NT2/D1 (cell line): ENCODE results near the gene PRDM7.

ENCODE experiments used
- DNase-seq: peaks from one replicate; pipeline ENCODE4 v3.0.0-alpha.2; 2011; ENCODE audit warnings: low read depth, low spot score
- H3K27me3 ChIP-seq: 2 replicates; pipeline ENCODE4 v1.6.0; 2011; ENCODE audit warnings: mild to moderate bottlenecking; ENCODE audit not compliant: insufficient read length, insufficient read depth
- H3K36me3 ChIP-seq: 2 replicates; pipeline ENCODE4 v1.6.1; 2011; ENCODE audit warnings: mild to moderate bottlenecking, low read length, mixed read lengths; ENCODE audit not compliant: insufficient read depth, insufficient read length
- H3K4me1 ChIP-seq: 2 replicates; pipeline ENCODE4 v1.5.1; 2011; ENCODE audit not compliant: insufficient read depth, insufficient read length
- H3K4me3 ChIP-seq: 2 replicates; pipeline ENCODE4 v1.5.1; 2011; ENCODE audit warnings: low read depth; ENCODE audit not compliant: insufficient read length
- H3K9ac ChIP-seq: 2 replicates; pipeline ENCODE4 v1.6.0; 2011; ENCODE audit warnings: low read depth; ENCODE audit not compliant: insufficient read length
- H3K9me3 ChIP-seq: 2 replicates; pipeline ENCODE4 v1.5.1; 2011; ENCODE audit warnings: mild to moderate bottlenecking, low read length; ENCODE audit not compliant: insufficient read depth
- SUZ12 ChIP-seq: IDR thresholded peaks from 2 replicates; pipeline ENCODE4 v1.6.1; 2011; ENCODE audit not compliant: insufficient read length, insufficient read depth; ENCODE audit errors: extremely low read depth
- YY1 ChIP-seq: IDR thresholded peaks from 2 replicates; pipeline ENCODE4 v1.6.1; 2011; ENCODE audit not compliant: insufficient read length, insufficient read depth
- ZNF274 ChIP-seq: IDR thresholded peaks from 2 replicates; pipeline ENCODE4 v1.6.1; 2011; ENCODE audit warnings: mild to moderate bottlenecking, low read depth, low read length

Gene PRDM7

DNA sequence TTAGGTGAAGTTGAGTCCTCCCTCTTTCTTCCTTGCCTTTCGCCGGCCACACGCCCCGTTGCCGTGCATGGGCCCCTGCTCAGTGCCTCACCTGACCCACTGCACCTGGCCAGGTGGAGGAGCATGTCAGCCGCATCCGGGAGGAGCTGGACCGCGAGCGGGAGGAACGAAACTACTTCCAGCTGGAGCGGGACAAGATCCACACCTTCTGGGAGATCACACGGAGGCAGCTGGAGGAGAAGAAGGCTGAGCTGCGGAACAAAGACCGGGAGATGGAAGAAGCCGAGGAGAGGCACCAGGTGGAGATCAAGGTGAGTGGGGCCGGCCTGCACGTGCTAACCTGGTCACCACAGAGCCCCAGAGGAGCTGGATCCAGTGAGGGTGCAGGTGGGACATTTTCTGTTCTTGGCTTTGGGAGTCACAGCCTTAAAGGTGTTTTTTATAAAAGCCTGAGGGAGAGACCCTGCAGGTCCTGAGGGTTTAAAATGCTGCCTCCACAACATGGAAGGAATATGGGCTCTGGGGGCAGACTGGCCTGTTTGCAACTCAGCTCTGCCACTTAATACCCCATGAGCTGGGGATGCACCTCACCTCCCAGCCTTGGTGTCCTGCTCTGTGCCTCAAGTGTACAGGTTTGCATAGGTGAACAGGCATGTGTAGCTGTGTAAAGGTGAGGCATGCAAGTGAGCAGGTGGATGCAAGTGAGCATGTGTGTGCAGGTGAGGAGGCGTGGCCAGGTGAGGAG, 45.8 kb downstream of the PRDM7 start:
- H3K27me3 ChIP-seq: no peaks in the 10 kb centered on the region
- peaks cover 12% of the 10 kb centered on the region for H3K4me1 ChIP-seq
- no peak overlapping the region for H3K9ac ChIP-seq
- no peak for DNase-seq
- H3K9me3 ChIP-seq: no peaks in the 10 kb centered on the region
- no peak overlapping the region for H3K4me3 ChIP-seq
- TF ChIP-seq ZNF274: no peak
- no peak for TF ChIP-seq SUZ12
- no peak for TF ChIP-seq YY1
- peaks cover 61% of the 10 kb centered on the region for H3K36me3 ChIP-seq

DNA sequence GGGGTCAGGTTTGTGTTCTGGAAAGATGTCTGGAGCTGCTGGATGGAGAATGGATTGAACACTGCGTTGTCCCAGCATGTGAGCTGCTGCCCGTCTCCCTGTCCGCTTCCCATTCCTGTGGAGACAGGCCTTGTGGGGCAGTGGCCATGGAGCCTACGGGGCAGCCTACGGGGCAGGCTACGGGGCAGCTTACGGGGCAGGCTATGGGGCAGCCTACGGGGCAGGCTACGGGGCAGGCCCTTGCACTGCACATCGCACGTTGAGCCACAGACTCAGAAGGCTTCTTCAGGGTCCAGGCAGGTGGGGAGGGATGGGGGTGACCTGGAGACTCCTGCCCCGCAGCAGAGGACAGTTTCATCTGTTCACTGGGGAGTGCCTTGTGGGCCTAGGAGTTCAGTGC, 48.1 kb downstream of the PRDM7 start:
- H3K4me1 ChIP-seq: peaks cover 5% of the 10 kb centered on the region
- H3K4me3 ChIP-seq: no peak overlapping the region
- H3K9me3 ChIP-seq: no peaks in the 10 kb centered on the region
- no peaks in the 10 kb centered on the region for H3K27me3 ChIP-seq
- DNase-seq: no peak
- no peak overlapping the region for H3K9ac ChIP-seq
- peaks cover 45% of the 10 kb centered on the region for H3K36me3 ChIP-seq
- TF ChIP-seq ZNF274 (no peak), SUZ12 (no peak), YY1 (no peak)

DNA sequence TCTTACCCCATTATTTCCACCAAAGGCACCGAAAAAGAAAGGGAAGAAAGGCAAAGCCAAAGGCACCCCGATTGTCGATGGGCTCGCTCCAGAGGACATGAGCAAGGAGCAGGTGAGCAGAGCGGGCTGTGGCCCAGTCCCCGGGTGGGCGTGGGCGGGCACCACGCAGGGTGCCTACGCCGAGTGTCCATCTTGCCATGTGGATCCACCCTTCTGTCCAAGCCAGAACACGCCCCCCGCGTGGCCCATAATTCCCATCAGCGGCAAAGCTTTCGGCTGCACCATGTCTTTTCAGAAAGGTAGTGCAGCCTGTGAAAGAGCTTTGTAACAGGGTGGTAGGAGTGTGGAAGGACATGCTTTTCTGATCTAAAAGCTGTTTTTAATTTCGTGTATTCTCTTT, 49.5 kb downstream of the PRDM7 start:
- Histone ChIP-seq H3K4me3 (no peak overlapping the region), H3K4me1 (peaks cover 10% of the 10 kb centered on the region), H3K27me3 (no peaks in the 10 kb centered on the region), H3K36me3 (peaks cover 32% of the 10 kb centered on the region), H3K9ac (no peak overlapping the region), H3K9me3 (no peaks in the 10 kb centered on the region)
- DNase-seq: no peak
- TF ChIP-seq ZNF274: no peak
- TF ChIP-seq YY1: no peak
- TF ChIP-seq SUZ12: no peak

DNA sequence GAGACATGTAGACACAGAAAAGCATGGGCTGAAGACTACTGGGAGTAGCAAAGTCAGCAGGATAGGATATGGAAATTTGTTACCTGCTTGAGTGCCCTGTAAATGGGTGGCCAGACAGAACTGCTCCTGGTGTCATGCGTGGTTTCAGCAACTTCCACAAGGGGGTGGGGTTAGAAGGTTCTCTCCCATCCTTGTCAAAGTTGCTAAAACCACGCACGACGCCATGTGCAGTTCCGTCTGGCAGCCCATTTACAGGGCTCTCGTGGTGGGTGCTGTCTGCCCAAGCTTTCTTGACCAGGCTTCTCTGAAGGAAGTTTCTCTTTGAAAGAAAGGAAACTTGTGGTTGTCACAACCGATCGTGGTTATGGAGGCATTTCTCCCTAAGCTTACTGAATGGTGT, 51.0 kb downstream of the PRDM7 start:
- TF ChIP-seq SUZ12 (no peak), YY1 (no peak), ZNF274 (no peak)
- H3K4me1 ChIP-seq: peaks cover 10% of the 10 kb centered on the region
- H3K36me3 ChIP-seq: peaks cover 17% of the 10 kb centered on the region
- H3K27me3 ChIP-seq: no peaks in the 10 kb centered on the region
- no peaks in the 10 kb centered on the region for H3K9me3 ChIP-seq
- no peak for DNase-seq
- no peak overlapping the region for H3K4me3 ChIP-seq
- H3K9ac ChIP-seq: no peak overlapping the region

DNA sequence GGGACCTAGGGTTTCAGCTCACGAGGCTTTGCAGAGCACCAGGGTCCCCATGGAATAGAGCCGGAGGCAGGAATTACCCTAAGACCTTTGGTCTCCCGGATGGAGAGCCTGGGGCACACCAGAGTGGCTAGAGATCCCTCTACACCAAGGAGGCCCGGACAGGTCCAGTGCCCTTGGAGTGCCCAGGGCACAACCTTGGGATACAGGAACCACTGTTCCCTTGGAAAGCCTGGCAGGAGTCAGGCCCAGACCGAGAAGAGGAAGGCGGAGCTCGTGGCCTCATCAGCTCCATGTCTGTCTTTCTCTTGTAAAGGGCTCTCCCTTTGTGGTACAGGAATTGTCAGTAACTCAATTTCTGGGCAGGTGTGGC, 54.1 kb downstream of the PRDM7 start:
- Histone ChIP-seq H3K36me3 (peaks cover 2% of the 10 kb centered on the region), H3K4me3 (peak overlapping the region; percentile 82), H3K4me1 (peaks cover 5% of the 10 kb centered on the region), H3K9ac (peak overlapping the region; percentile 93), H3K9me3 (no peaks in the 10 kb centered on the region), H3K27me3 (peaks cover 5% of the 10 kb centered on the region)
- no peak for TF ChIP-seq SUZ12
- TF ChIP-seq YY1: no peak
- TF ChIP-seq ZNF274: no peak
- no peak for DNase-seq

DNA sequence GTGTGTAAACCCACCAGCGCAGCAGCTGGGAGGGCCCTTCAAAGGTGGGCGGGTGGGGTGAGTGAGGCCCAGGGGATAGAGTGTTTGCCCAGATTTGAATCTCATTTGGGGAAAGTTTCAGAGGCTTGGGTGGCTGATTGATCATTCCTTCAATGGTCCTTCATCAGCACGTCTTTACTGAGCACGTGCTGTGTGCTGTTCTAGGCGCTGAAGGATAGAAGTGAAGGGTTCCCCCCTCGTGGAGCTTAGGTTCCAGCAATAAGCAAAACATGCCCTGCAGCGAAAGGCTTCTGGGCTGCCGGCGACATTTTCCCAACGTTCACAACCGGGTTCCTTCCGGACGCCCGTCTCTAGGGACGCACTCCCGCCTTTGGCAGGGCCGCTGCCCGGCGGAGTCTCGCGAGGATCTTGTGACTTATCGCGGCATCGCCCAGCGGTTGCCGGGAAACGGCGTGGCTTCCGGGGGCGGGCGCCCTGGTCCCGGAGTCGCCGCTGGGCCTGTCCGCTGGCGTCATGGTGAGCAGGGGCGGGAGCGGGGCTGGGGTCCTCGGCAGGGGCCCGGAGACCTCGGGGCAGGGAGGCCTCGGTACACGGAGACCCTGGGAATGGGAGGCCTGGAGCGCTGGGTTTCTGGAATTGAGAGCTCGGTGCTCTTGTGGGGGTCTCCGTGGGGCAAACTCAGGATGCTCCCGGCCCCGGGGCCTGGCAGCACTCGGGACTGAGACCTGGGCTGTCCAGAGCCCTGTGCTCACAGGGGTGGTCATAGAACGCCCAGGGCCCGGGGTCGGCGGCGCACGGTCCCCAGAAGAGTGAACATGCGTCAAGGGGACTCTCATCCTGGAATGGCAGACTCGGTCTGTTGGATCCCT, 54.7 kb downstream of the PRDM7 start:
- H3K4me1 ChIP-seq: peaks cover 10% of the 10 kb centered on the region

DNA sequence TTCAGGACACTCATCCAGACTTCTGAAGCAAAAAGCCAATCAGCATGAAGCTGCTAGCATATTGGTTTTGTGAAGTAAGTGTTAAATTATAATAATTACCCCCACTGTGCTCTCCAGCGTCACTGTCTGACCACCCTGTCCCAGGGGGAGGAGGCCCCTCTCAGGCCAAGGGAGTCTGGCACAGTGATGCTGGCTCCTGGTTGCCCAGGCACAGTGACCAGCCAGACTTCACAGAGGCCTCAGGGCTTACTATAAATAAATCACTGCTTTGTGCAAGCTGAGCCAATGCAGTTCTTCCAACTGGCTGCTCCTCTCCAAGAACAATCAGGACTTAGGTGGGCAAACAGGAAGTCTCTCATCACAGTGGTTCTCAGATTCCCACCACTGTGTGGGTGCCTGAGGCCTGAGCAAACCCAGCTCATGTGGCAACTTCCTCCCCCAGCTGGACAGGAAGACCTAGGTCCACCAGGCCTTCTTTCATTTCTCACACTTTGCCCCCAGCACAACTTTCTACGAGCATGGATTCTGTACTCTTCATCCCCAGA, 56.2 kb downstream of the PRDM7 start:
- Histone ChIP-seq H3K4me1 (peaks cover 10% of the 10 kb centered on the region), H3K9me3 (no peaks in the 10 kb centered on the region), H3K4me3 (peak overlapping the region; percentile 63), H3K27me3 (peaks cover 5% of the 10 kb centered on the region), H3K36me3 (no peaks in the 10 kb centered on the region), H3K9ac (peak overlapping the region; percentile 57)
- no peak for TF ChIP-seq YY1
- TF ChIP-seq SUZ12: no peak
- no peak for TF ChIP-seq ZNF274
- DNase-seq: no peak

More for the DNA sequence above, 54.7 kb downstream of the PRDM7 start:
- H3K4me3 ChIP-seq: peak overlapping the region; percentile 82
- DNase-seq: peak; percentile 81
- peaks cover 2% of the 10 kb centered on the region for H3K36me3 ChIP-seq
- peaks cover 5% of the 10 kb centered on the region for H3K27me3 ChIP-seq
- H3K9me3 ChIP-seq: no peaks in the 10 kb centered on the region
- peak overlapping the region; percentile 93 for H3K9ac ChIP-seq
- TF ChIP-seq ZNF274 (no peak), SUZ12 (no peak), YY1 (no peak)
